Amygdala (tissue), 56 donors: ENCODE data around the gene TSR3.

ENCODE experiments used
- DNase-seq, 56 donors: peaks; one replicate each; lab custom pipeline; 2025; lab: John Stamatoyannopoulos, UW

TSR3 gene

GRCh38 chr16:1378087-1378803, 26.6 kb upstream of the TSR3 start:
- DNase-seq, result no peak

GRCh38 chr16:1377406-1378010, 25.8 kb upstream of the TSR3 start:
- peak in 40 of 56 donors; percentile 5 to 79 (median 46) for DNase-seq

GRCh38 chr16:1375741-1376410, 24.2 kb upstream of the TSR3 start:
- DNase-seq, result peak in 6 of 56 donors; percentile 7 to 32 (median 16)

- DNase-seq, result no peak
Observed at GRCh38 chr16:1375298-1375640, 23.6 kb upstream of the TSR3 start.

- DNase-seq, result no peak
Observed at GRCh38 chr16:1374418-1375297, 23.0 kb upstream of the TSR3 start.

GRCh38 chr16:1372292-1372950, 20.7 kb upstream of the TSR3 start:
- DNase-seq, result no peak

- DNase-seq, result no peak
Observed at GRCh38 chr16:1371054-1371978, 19.6 kb upstream of the TSR3 start.

- no peak for DNase-seq
Observed at GRCh38 chr16:1367486-1368174, 16.0 kb upstream of the TSR3 start.

- no peak for DNase-seq
Observed at GRCh38 chr16:1366712-1367299, 15.1 kb upstream of the TSR3 start.

GRCh38 chr16:1366060-1366711, 14.5 kb upstream of the TSR3 start:
- DNase-seq, result no peak

GRCh38 chr16:1364510-1364909, 12.8 kb upstream of the TSR3 start:
- no peak for DNase-seq

GRCh38 chr16:1363501-1364041, 11.9 kb upstream of the TSR3 start:
- DNase-seq, result peak in 15 of 56 donors; percentile 10 to 52 (median 22)

- no peak for DNase-seq
Observed at GRCh38 chr16:1362807-1363206, 11.1 kb upstream of the TSR3 start.

GRCh38 chr16:1361685-1362360, 10.1 kb upstream of the TSR3 start:
- DNase-seq, result no peak

GRCh38 chr16:1357906-1358566, 6.4 kb upstream of the TSR3 start:
- no peak for DNase-seq
